Lower lobe of right lung (tissue), 2 donors: ENCODE measurements around the gene LECT2. TPM values are rescaled to one million over a fixed set of nuclear protein-coding genes. Genes with fewer than 3 reads are reported as not detected.

ENCODE experiments used
- ATAC-seq, 2 donors: fragments of 200-7000 bp; cut with Tn5 transposase; one replicate each; pipeline ENCODE4 v1.9.1; 2020 to 2022; ENCODE audit warnings: mild to moderate bottlenecking in 2 of 2, moderate library complexity in 2 of 2
- DNase-seq: peaks from one replicate; pipeline ENCODE4 v3.0.0-alpha.2; 2020
- H3K27ac ChIP-seq: fragments of 200-600 bp; one replicate; pipeline ENCODE4 v1.8.0; 2022
- H3K27me3 ChIP-seq: fragments of 200-600 bp; one replicate; pipeline ENCODE4 v1.8.0; 2022; ENCODE audit warnings: low read depth
- H3K36me3 ChIP-seq: fragments of 200-600 bp; one replicate; pipeline ENCODE4 v1.8.0; 2022; ENCODE audit warnings: mild to moderate bottlenecking
- H3K4me1 ChIP-seq: fragments of 200-600 bp; one replicate; pipeline ENCODE4 v1.8.0; 2022
- H3K4me3 ChIP-seq: fragments of 200-600 bp; one replicate; pipeline ENCODE4 v1.8.0; 2022; ENCODE audit warnings: mild to moderate bottlenecking
- H3K9me3 ChIP-seq: fragments of 200-600 bp; one replicate; pipeline ENCODE4 v1.8.0; 2022
- intact Hi-C: fragments of 100-400 bp; cut with DNase I; formaldehyde crosslinking; loops from one replicate; pipeline ENCODE4 v1.11.0; 2022
- total RNA-seq: library from RNA; stranded (reverse); fragmentation: NEBNext Ultra II Directional; extraction: Animal tissue kit (Norgen Biotek cat#: 25700); gene quantifications from one replicate; pipeline ENCODE4 v1.2.1, GENCODE V29; 2021
- TF ChIP-seq, protein P1 (sequence below): fragments of 200-600 bp; IDR thresholded peaks from one replicate; pipeline ENCODE4 v1.8.0; 2022; ENCODE audit warnings: antibody characterized with exemption, mild to moderate bottlenecking
- donor health status: DM: no; HTN: yes; CAD: no; lungs with severe emphysema.

Gene LECT2
- total RNA-seq, 1 donor from 2014 or later = not detected

DNA sequence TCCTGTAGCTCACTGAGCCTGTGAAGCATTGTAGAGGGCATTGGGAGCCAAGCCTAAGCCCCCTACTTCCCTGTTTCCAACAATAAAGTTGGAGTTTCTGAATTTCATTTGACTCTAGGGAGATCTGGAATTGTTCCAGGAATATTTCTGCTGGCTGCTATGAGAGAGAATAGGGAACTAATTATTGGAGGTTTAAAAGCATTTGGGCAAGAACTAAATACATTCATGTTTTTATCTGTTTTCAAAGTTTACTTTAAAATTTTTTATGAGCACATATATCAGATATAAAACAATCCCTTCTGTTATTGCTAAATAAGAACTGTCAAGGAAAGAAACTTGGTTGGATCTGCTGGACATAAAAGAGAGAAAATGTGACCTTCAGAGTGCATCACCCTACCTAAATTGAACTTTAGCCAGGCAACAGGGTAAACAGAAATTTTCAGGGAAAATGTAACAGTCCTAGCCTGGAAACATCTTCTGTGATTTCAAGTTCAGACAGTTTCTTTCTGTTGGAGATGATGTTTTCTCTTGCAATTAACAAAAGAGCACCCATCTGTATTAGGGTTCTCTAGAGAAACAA lies 19.3 kb upstream of the LECT2 start:
- H3K4me1 ChIP-seq = no peaks in the 10 kb centered on the region
- H3K27ac ChIP-seq = no peak overlapping the region
- TF ChIP-seq, protein P1, sequence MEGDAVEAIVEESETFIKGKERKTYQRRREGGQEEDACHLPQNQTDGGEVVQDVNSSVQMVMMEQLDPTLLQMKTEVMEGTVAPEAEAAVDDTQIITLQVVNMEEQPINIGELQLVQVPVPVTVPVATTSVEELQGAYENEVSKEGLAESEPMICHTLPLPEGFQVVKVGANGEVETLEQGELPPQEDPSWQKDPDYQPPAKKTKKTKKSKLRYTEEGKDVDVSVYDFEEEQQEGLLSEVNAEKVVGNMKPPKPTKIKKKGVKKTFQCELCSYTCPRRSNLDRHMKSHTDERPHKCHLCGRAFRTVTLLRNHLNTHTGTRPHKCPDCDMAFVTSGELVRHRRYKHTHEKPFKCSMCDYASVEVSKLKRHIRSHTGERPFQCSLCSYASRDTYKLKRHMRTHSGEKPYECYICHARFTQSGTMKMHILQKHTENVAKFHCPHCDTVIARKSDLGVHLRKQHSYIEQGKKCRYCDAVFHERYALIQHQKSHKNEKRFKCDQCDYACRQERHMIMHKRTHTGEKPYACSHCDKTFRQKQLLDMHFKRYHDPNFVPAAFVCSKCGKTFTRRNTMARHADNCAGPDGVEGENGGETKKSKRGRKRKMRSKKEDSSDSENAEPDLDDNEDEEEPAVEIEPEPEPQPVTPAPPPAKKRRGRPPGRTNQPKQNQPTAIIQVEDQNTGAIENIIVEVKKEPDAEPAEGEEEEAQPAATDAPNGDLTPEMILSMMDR = no peak
- no peak overlapping the region for H3K4me3 ChIP-seq
- H3K9me3 ChIP-seq = no peaks in the 10 kb centered on the region
- intact Hi-C loops = no loop called here
- DNase-seq (no peak), ATAC-seq (no peak)
- no peaks in the 10 kb centered on the region for H3K27me3 ChIP-seq
- no peaks in the 10 kb centered on the region for H3K36me3 ChIP-seq

DNA sequence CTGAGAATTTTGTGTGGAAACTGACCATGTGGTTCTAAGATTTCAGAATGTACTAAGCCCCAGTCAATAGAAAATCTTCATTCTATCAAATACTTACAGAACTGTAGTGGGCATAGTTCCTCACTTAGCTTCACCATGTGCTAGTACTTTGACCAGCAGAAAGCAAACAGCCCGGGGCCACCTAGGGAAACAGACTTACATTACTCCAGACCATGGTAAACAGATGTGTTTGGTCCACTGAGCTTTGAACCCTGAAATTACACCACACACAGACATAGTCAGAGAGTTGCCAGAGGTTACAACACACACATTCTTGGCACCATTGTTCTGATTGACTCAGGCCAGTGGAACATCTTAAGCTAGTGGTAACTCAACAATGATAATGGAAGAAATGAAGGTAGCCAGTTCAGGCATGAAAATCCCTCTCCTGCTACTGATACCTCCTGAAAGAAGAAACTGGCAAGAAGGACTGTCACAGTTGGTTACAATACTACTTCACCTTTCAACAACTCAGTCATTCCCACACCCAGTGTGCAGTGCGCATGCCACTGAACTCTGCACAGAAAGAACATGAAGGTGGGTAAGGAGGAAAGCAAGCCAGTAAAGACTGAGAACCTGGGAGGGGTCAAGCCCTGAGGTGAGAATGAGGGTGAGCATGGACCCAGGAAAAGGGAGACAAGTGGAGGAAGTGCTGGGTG lies 18.7 kb upstream of the LECT2 start:
- DNase-seq (no peak), ATAC-seq (no peak)
- TF ChIP-seq, protein P1 = no peak
- H3K9me3 ChIP-seq = no peaks in the 10 kb centered on the region
- intact Hi-C loops = no loop called here
- no peaks in the 10 kb centered on the region for H3K4me1 ChIP-seq
- H3K27ac ChIP-seq = no peak overlapping the region
- no peaks in the 10 kb centered on the region for H3K36me3 ChIP-seq
- H3K4me3 ChIP-seq = no peak overlapping the region
- no peaks in the 10 kb centered on the region for H3K27me3 ChIP-seq

DNA sequence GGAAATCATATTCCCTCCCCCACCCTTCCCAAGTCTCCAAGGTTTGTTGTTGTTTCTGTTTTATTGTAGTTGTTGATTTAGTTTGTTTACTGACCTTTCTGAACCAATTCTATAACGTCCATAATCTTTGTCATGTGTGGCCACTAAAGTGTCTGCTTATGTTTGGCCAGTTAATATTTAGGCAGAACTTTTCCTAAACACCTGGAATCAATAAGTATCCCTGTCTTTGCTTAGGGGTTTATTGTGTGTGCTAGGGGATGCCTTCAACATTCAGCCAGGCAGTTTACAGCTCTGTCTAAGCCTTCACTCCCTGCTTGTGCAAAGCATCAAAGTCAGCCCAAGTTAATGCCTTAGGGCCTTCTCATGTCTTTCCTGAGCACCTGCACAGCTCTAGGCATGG lies 16.9 kb upstream of the LECT2 start:
- H3K27ac ChIP-seq = no peak overlapping the region
- DNase-seq = no peak
- no peak for ATAC-seq
- no peaks in the 10 kb centered on the region for H3K9me3 ChIP-seq
- intact Hi-C loops = no loop called here
- H3K4me3 ChIP-seq = no peak overlapping the region
- no peaks in the 10 kb centered on the region for H3K36me3 ChIP-seq
- H3K27me3 ChIP-seq = no peaks in the 10 kb centered on the region
- no peaks in the 10 kb centered on the region for H3K4me1 ChIP-seq
- TF ChIP-seq, protein P1 = no peak

DNA sequence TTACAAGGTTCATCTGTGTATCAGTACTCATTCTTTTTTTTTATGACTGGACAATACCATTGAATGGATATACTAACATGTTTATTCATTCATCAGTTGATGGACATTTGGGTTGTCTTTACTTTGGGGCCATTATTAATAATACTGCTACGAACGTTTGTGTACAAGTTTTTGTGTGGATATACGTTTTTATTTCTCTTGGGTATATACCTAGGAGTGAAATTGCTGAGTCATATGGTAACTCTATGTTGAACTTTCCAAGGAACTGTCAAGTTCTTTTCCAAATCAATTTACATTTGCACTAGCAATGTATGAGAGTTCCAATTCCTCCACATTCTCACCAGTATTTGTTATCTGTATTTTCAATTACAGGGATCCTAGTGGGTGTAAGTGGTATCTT lies 12.0 kb upstream of the LECT2 start:
- ATAC-seq (no peak), DNase-seq (no peak)
- intact Hi-C loops = no loop called here
- no peaks in the 10 kb centered on the region for H3K27me3 ChIP-seq
- H3K9me3 ChIP-seq = no peaks in the 10 kb centered on the region
- no peak overlapping the region for H3K4me3 ChIP-seq
- H3K4me1 ChIP-seq = no peaks in the 10 kb centered on the region
- TF ChIP-seq, protein P1 = no peak
- no peak overlapping the region for H3K27ac ChIP-seq
- no peaks in the 10 kb centered on the region for H3K36me3 ChIP-seq

DNA sequence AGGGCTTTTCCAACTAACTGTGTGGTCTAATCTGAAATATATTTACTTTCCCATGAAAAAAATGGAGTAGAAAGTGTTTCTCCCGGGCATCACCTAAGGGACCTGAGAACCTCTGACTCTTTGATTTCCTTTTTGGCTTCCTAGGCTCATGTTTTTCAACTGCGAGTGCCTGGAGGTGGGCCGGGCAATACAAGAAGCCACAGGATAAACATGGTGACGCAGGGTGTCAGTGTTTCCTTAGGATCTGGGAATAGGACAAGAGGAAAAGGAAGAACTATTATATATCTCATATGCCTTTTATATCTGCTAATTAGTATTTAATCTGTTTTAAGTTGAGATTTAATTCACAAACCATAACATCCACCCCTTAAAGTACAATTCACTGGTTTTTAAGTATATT lies 11.4 kb upstream of the LECT2 start:
- no peaks in the 10 kb centered on the region for H3K4me1 ChIP-seq
- TF ChIP-seq, protein P1 = no peak
- H3K27ac ChIP-seq = no peak overlapping the region
- no peak overlapping the region for H3K4me3 ChIP-seq
- no peak for ATAC-seq
- no peaks in the 10 kb centered on the region for H3K27me3 ChIP-seq
- intact Hi-C loops = no loop called here
- H3K36me3 ChIP-seq = no peaks in the 10 kb centered on the region
- no peak for DNase-seq
- no peaks in the 10 kb centered on the region for H3K9me3 ChIP-seq
